Right atrium auricular region (tissue), 2 donors: ENCODE data around the gene FOLR2. TPM values are rescaled to one million over a fixed set of nuclear protein-coding genes. Genes with fewer than 3 reads are reported as not detected.
"Not testable (repeated sequence)": the region's sequence is repeated elsewhere in the genome, so short reads cannot be mapped to it uniquely, and the experiment has no call there.

ENCODE experiments used
- DNase-seq: peaks from one replicate; pipeline ENCODE4 v3.0.0-alpha.2; 2019; ENCODE audit warnings: low spot score
- H3K27ac ChIP-seq, 2 donors: fragments of 200-600 bp; sonication (generic); 1 replicate in 1 of 2; 2 replicates in 1 of 2; pipeline ENCODE4 v1.5.1; 2016 to 2019
- H3K27me3 ChIP-seq, 2 donors: fragments of 200-600 bp; sonication (generic); one replicate each; pipeline versions ENCODE4 v1.5.1 to v1.6.0; 2017 to 2019
- H3K36me3 ChIP-seq: fragments of 200-600 bp; sonication (generic); one replicate; pipeline ENCODE4 v1.5.1; 2016
- H3K4me1 ChIP-seq, 2 donors: fragments of 200-600 bp; sonication (generic); one replicate each; pipeline versions ENCODE4 v1.5.1 to v1.6.0; 2017 to 2019
- H3K4me3 ChIP-seq, 2 donors: fragments of 200-600 bp; sonication (generic); 1 replicate in 1 of 2; 2 replicates in 1 of 2; pipeline ENCODE4 v1.5.1; 2017 to 2019; ENCODE audit warnings: mild to moderate bottlenecking in 1 of 2, moderate library complexity in 1 of 2
- H3K9me3 ChIP-seq, 2 donors: fragments of 200-600 bp; sonication (generic); one replicate each; pipeline ENCODE4 v1.5.1; 2019
- CTCF ChIP-seq, 2 donors: fragments of 200-600 bp; sonication (generic); IDR thresholded peaks; one replicate each; pipeline ENCODE4 v1.5.1; 2019; ENCODE audit warnings: antibody characterized with exemption in 2 of 2
- total RNA-seq, 2 donors: library from RNA; depleted of rRNA; stranded (reverse); fragments of >200 nt; gene quantifications; one replicate each; pipeline ENCODE4 v1.1.0, GENCODE V29; 2016

FOLR2 gene
- 10 to 100 TPM; 10.8 to 32.5 TPM for total RNA-seq

- Histone ChIP-seq H3K4me3 (peak within 1 kb of the TSS in 1 of 2 donors; percentile 13), H3K27me3 (no peaks in the 10 kb centered on the region), H3K9me3 (no peaks in the 10 kb centered on the region), H3K4me1 (no peaks in the 10 kb centered on the region), H3K36me3 (no peaks in the 10 kb centered on the region), H3K27ac (peak within 1 kb of the TSS in 1 of 2 donors; percentile 7)
- DNase-seq: peak; percentile 34
- no peak for TF ChIP-seq CTCF (IDR thresholded peaks at IDR 0.05)
These were observed at the start of gene FOLR2 for GRCh38 chr11:72216638-72217037. Gene FOLR2 (plus strand): TSS chr11:72216794. CDS start chr11:72218585, 1,791 bp downstream.

GRCh38 chr11:72169046-72169555 lies 47.5 kb upstream of the FOLR2 start:
- H3K27ac ChIP-seq, H3K36me3 ChIP-seq, H3K9me3 ChIP-seq, H3K4me3 ChIP-seq, H3K4me1 ChIP-seq, DNase-seq, H3K27me3 ChIP-seq: not testable (repeated sequence)

- H3K4me3 ChIP-seq, H3K27ac ChIP-seq, H3K9me3 ChIP-seq, H3K4me1 ChIP-seq, H3K27me3 ChIP-seq, H3K36me3 ChIP-seq, DNase-seq: not testable (repeated sequence)
These were observed 46.8 kb upstream of the FOLR2 start for GRCh38 chr11:72169754-72170153.

GRCh38 chr11:72172043-72172442 lies 44.6 kb upstream of the FOLR2 start:
- not testable (repeated sequence) for H3K36me3 ChIP-seq, DNase-seq, H3K27me3 ChIP-seq, H3K27ac ChIP-seq, H3K9me3 ChIP-seq, H3K4me1 ChIP-seq, H3K4me3 ChIP-seq

- TF ChIP-seq CTCF (IDR thresholded peaks at IDR 0.05): no peak
- no peak overlapping the region for H3K27ac ChIP-seq
These were observed 43.3 kb upstream of the FOLR2 start for GRCh38 chr11:72173291-72173690.

GRCh38 chr11:72174302-72175070 lies 42.1 kb upstream of the FOLR2 start:
- Histone ChIP-seq H3K4me3 (no peak overlapping the region), H3K27me3 (no peaks in the 10 kb centered on the region), H3K36me3 (no peaks in the 10 kb centered on the region), H3K9me3 (no peaks in the 10 kb centered on the region), H3K27ac (no peak overlapping the region), H3K4me1 (no peaks in the 10 kb centered on the region)
- TF ChIP-seq CTCF (IDR thresholded peaks at IDR 0.05): no peak
- DNase-seq: no peak

More at GRCh38 chr11:72173291-72173690, 43.3 kb upstream of the FOLR2 start:
- no peaks in the 10 kb centered on the region for H3K27me3 ChIP-seq
- no peak overlapping the region for H3K4me3 ChIP-seq
- no peaks in the 10 kb centered on the region for H3K9me3 ChIP-seq
- H3K4me1 ChIP-seq: no peaks in the 10 kb centered on the region
- H3K36me3 ChIP-seq: no peaks in the 10 kb centered on the region
- DNase-seq: no peak

GRCh38 chr11:72177656-72178055 lies 38.9 kb upstream of the FOLR2 start:
- H3K9me3 ChIP-seq: no peaks in the 10 kb centered on the region
- TF ChIP-seq CTCF (IDR thresholded peaks at IDR 0.05): no peak
- H3K4me3 ChIP-seq: no peak overlapping the region
- no peak for DNase-seq
- no peaks in the 10 kb centered on the region for H3K36me3 ChIP-seq
- H3K27me3 ChIP-seq: no peaks in the 10 kb centered on the region
- H3K4me1 ChIP-seq: no peaks in the 10 kb centered on the region
- no peak overlapping the region for H3K27ac ChIP-seq
